ENCODE measurements around the gene MLLT10.

MLLT10 gene

GRCh38 chr10:21501731-21502347 lies 32.2 kb upstream of the MLLT10 start:
- no peak overlapping the region for H3K4me3 ChIP-seq (ENCODE audit: low read depth in 1 of 2, low read length in 2 of 2)
- H3K9ac ChIP-seq (ENCODE audit: low read depth in 1 of 2, low read length in 2 of 2) = no peak overlapping the region
- peaks cover 32 to 52% of the 10 kb centered on the region in 2 donors for H3K27me3 ChIP-seq (ENCODE audit: control insufficient read depth in 1 of 2, insufficient read depth in 2 of 2, low read length in 2 of 2)
- H3K4me1 ChIP-seq (ENCODE audit: control insufficient read depth in 1 of 2, insufficient read depth in 2 of 2, low read length in 2 of 2) = peaks cover 5 to 6% of the 10 kb centered on the region in 2 donors
- H3K36me3 ChIP-seq (ENCODE audit: control insufficient read depth in 1 of 2, insufficient read depth in 2 of 2, low read length in 2 of 2) = no peaks in the 10 kb centered on the region
- H3K9me3 ChIP-seq (ENCODE audit: control insufficient read depth in 1 of 2, low read length in 2 of 2) = no peaks in the 10 kb centered on the region
- no peak overlapping the region for H3K27ac ChIP-seq (ENCODE audit: low read depth, low read length)

DNA sequence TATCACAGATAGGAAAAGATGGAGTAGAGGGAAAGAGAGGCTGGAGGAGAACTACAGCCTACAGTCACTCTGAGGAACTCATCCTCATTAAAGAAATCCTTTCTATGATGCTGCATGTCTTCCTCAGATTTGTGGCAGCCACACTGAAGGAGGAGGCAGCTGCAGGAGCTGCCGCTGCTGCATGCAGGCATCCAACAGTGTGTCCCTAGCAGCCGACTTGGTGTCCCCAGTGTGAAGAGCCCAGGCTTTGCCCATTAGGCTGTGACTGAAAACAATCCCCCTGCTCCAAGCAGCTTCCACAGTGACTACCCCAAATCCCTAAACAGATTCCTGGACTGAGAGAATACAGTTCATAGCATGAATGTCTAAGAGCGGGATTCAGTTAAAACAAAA lies 31.7 kb upstream of the MLLT10 start:
- H3K4me3 ChIP-seq (ENCODE audit: low read depth in 1 of 2, low read length in 2 of 2) = no peak overlapping the region
- H3K27me3 ChIP-seq (ENCODE audit: control insufficient read depth in 1 of 2, insufficient read depth in 2 of 2, low read length in 2 of 2) = peaks cover 35 to 51% of the 10 kb centered on the region in 2 donors
- no peaks in the 10 kb centered on the region for H3K36me3 ChIP-seq (ENCODE audit: control insufficient read depth in 1 of 2, insufficient read depth in 2 of 2, low read length in 2 of 2)
- H3K9ac ChIP-seq (ENCODE audit: low read depth in 1 of 2, low read length in 2 of 2) = no peak overlapping the region
- peaks cover under 1 to 3% of the 10 kb centered on the region in 2 donors for H3K4me1 ChIP-seq (ENCODE audit: control insufficient read depth in 1 of 2, insufficient read depth in 2 of 2, low read length in 2 of 2)
- H3K9me3 ChIP-seq (ENCODE audit: control insufficient read depth in 1 of 2, low read length in 2 of 2) = no peaks in the 10 kb centered on the region
- no peak overlapping the region for H3K27ac ChIP-seq (ENCODE audit: low read depth, low read length)

DNA sequence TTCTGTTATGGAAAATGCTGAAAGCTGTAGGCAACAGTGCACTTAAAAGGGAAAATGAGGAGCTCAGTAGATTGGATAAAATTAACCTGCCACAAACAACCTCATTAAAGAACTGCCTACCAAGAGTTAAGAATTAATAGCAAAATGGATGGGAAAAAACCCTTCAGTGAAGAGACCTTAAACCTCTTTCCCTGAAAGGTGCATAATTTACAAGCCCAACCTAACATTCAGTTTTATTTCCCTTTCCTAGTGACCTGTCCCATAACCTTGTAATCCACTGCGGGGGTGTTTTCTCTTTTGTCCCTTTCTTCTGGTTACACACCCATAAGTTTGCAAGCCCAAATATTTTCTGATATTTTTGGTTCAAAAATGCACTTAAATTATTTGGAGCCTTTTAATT lies 30.5 kb upstream of the MLLT10 start:
- Histone ChIP-seq H3K27ac (ENCODE audit: low read depth, low read length) (no peak overlapping the region), H3K4me1 (ENCODE audit: control insufficient read depth in 1 of 2, insufficient read depth in 2 of 2, low read length in 2 of 2) (no peaks in the 10 kb centered on the region), H3K9ac (ENCODE audit: low read depth in 1 of 2, low read length in 2 of 2) (no peak overlapping the region), H3K9me3 (ENCODE audit: control insufficient read depth in 1 of 2, low read length in 2 of 2) (no peaks in the 10 kb centered on the region), H3K36me3 (ENCODE audit: control insufficient read depth in 1 of 2, insufficient read depth in 2 of 2, low read length in 2 of 2) (no peaks in the 10 kb centered on the region), H3K4me3 (ENCODE audit: low read depth in 1 of 2, low read length in 2 of 2) (no peak overlapping the region), H3K27me3 (ENCODE audit: control insufficient read depth in 1 of 2, insufficient read depth in 2 of 2, low read length in 2 of 2) (peaks cover 26 to 39% of the 10 kb centered on the region in 2 donors)

- H3K9me3 ChIP-seq (ENCODE audit: control insufficient read depth in 1 of 2, low read length in 2 of 2) = no peaks in the 10 kb centered on the region
- no peak overlapping the region for H3K9ac ChIP-seq (ENCODE audit: low read depth in 1 of 2, low read length in 2 of 2)
- H3K4me3 ChIP-seq (ENCODE audit: low read depth in 1 of 2, low read length in 2 of 2) = no peak overlapping the region
- H3K27ac ChIP-seq (ENCODE audit: low read depth, low read length) = no peak overlapping the region
- no peaks in the 10 kb centered on the region for H3K36me3 ChIP-seq (ENCODE audit: control insufficient read depth in 1 of 2, insufficient read depth in 2 of 2, low read length in 2 of 2)
- H3K27me3 ChIP-seq (ENCODE audit: control insufficient read depth in 1 of 2, insufficient read depth in 2 of 2, low read length in 2 of 2) = peaks cover 10 to 22% of the 10 kb centered on the region in 2 donors
- H3K4me1 ChIP-seq (ENCODE audit: control insufficient read depth in 1 of 2, insufficient read depth in 2 of 2, low read length in 2 of 2) = no peaks in the 10 kb centered on the region
Observed at GRCh38 chr10:21505711-21506278, 28.2 kb upstream of the MLLT10 start.

- Histone ChIP-seq H3K9me3 (ENCODE audit: control insufficient read depth in 1 of 2, low read length in 2 of 2) (no peaks in the 10 kb centered on the region), H3K27me3 (ENCODE audit: control insufficient read depth in 1 of 2, insufficient read depth in 2 of 2, low read length in 2 of 2) (peaks cover 9 to 20% of the 10 kb centered on the region in 2 donors), H3K9ac (ENCODE audit: low read depth in 1 of 2, low read length in 2 of 2) (no peak overlapping the region), H3K4me3 (ENCODE audit: low read depth in 1 of 2, low read length in 2 of 2) (no peak overlapping the region), H3K4me1 (ENCODE audit: control insufficient read depth in 1 of 2, insufficient read depth in 2 of 2, low read length in 2 of 2) (no peaks in the 10 kb centered on the region), H3K36me3 (ENCODE audit: control insufficient read depth in 1 of 2, insufficient read depth in 2 of 2, low read length in 2 of 2) (no peaks in the 10 kb centered on the region), H3K27ac (ENCODE audit: low read depth, low read length) (no peak overlapping the region)
Observed at GRCh38 chr10:21506351-21506750, 27.7 kb upstream of the MLLT10 start.

GRCh38 chr10:21507150-21507549 lies 26.9 kb upstream of the MLLT10 start:
- Histone ChIP-seq H3K4me3 (ENCODE audit: low read depth in 1 of 2, low read length in 2 of 2) (no peak overlapping the region), H3K4me1 (ENCODE audit: control insufficient read depth in 1 of 2, insufficient read depth in 2 of 2, low read length in 2 of 2) (peaks cover 0 to 4% of the 10 kb centered on the region in 2 donors)

GRCh38 chr10:21508706-21509331 lies 25.2 kb upstream of the MLLT10 start:
- peaks cover 0 to 12% of the 10 kb centered on the region in 2 donors for H3K4me1 ChIP-seq (ENCODE audit: control insufficient read depth in 1 of 2, insufficient read depth in 2 of 2, low read length in 2 of 2)
- H3K4me3 ChIP-seq (ENCODE audit: low read depth in 1 of 2, low read length in 2 of 2) = no peak overlapping the region
- no peaks in the 10 kb centered on the region for H3K9me3 ChIP-seq (ENCODE audit: control insufficient read depth in 1 of 2, low read length in 2 of 2)
- peaks cover 16 to 27% of the 10 kb centered on the region in 2 donors for H3K27me3 ChIP-seq (ENCODE audit: control insufficient read depth in 1 of 2, insufficient read depth in 2 of 2, low read length in 2 of 2)
- no peak overlapping the region for H3K9ac ChIP-seq (ENCODE audit: low read depth in 1 of 2, low read length in 2 of 2)
- H3K27ac ChIP-seq (ENCODE audit: low read depth, low read length) = no peak overlapping the region
- no peaks in the 10 kb centered on the region for H3K36me3 ChIP-seq (ENCODE audit: control insufficient read depth in 1 of 2, insufficient read depth in 2 of 2, low read length in 2 of 2)

More at GRCh38 chr10:21507150-21507549, 26.9 kb upstream of the MLLT10 start:
- peaks cover 9 to 19% of the 10 kb centered on the region in 2 donors for H3K27me3 ChIP-seq (ENCODE audit: control insufficient read depth in 1 of 2, insufficient read depth in 2 of 2, low read length in 2 of 2)
- no peaks in the 10 kb centered on the region for H3K9me3 ChIP-seq (ENCODE audit: control insufficient read depth in 1 of 2, low read length in 2 of 2)
- H3K9ac ChIP-seq (ENCODE audit: low read depth in 1 of 2, low read length in 2 of 2) = no peak overlapping the region
- no peak overlapping the region for H3K27ac ChIP-seq (ENCODE audit: low read depth, low read length)
- H3K36me3 ChIP-seq (ENCODE audit: control insufficient read depth in 1 of 2, insufficient read depth in 2 of 2, low read length in 2 of 2) = no peaks in the 10 kb centered on the region

DNA sequence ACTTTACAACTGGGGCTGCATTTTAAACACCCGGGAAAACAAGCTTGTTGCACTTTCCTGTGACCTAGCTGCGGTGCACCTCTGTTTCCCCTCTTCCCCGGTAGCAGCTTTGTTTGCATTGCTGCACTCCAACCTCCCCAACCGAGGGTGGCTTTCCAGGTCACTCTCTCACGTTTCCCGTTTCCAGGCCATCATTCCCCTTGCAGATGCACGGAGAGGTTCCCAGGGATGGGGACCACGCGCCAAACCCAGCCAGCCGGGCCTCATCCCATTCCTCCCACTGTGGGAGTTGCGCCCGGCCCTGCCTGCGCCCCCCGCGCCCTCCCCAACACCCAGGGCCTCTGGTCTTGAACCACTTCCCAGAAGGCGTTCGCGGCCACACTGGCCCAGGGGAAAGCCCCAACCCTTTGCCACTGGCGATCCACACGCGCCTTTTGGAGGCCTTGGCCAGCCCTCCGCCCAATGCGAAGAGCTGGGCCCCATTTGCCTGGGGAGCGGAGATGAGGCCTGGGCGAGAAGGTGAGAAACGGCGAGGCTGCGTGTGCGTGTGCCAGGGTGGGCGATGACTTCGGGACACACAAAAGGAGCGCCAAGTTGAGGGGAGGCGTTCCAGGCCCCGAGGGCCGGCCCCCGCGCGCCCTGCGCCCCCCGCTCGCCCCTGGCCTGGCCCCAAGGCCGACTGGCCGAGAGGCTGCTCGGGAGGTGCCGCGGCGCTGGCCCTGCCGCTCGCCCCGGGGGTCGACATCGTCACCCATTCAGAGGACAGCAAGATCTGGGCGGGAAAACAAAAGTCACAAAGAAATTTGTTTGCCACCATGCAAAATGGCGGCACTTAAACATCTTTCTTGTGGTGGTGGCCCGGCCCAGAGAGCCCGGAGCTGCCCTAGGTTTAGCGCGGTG lies 24.4 kb upstream of the MLLT10 start:
- Histone ChIP-seq H3K36me3 (ENCODE audit: control insufficient read depth in 1 of 2, insufficient read depth in 2 of 2, low read length in 2 of 2) (no peaks in the 10 kb centered on the region), H3K27me3 (ENCODE audit: control insufficient read depth in 1 of 2, insufficient read depth in 2 of 2, low read length in 2 of 2) (peaks cover 17 to 29% of the 10 kb centered on the region in 2 donors), H3K4me1 (ENCODE audit: control insufficient read depth in 1 of 2, insufficient read depth in 2 of 2, low read length in 2 of 2) (peaks cover 0 to 12% of the 10 kb centered on the region in 2 donors), H3K9ac (ENCODE audit: low read depth in 1 of 2, low read length in 2 of 2) (no peak overlapping the region), H3K4me3 (ENCODE audit: low read depth in 1 of 2, low read length in 2 of 2) (no peak overlapping the region), H3K27ac (ENCODE audit: low read depth, low read length) (no peak overlapping the region), H3K9me3 (ENCODE audit: control insufficient read depth in 1 of 2, low read length in 2 of 2) (no peaks in the 10 kb centered on the region)

GRCh38 chr10:21510241-21511094 lies 23.6 kb upstream of the MLLT10 start:
- H3K27me3 ChIP-seq (ENCODE audit: control insufficient read depth in 1 of 2, insufficient read depth in 2 of 2, low read length in 2 of 2) = peaks cover 23 to 38% of the 10 kb centered on the region in 2 donors
- no peak overlapping the region for H3K9ac ChIP-seq (ENCODE audit: low read depth in 1 of 2, low read length in 2 of 2)

More at GRCh38 chr10:21510241-21511094, 23.6 kb upstream of the MLLT10 start:
- no peak overlapping the region for H3K27ac ChIP-seq (ENCODE audit: low read depth, low read length)
- peaks cover 0 to 12% of the 10 kb centered on the region in 2 donors for H3K4me1 ChIP-seq (ENCODE audit: control insufficient read depth in 1 of 2, insufficient read depth in 2 of 2, low read length in 2 of 2)
- no peaks in the 10 kb centered on the region for H3K9me3 ChIP-seq (ENCODE audit: control insufficient read depth in 1 of 2, low read length in 2 of 2)
- H3K36me3 ChIP-seq (ENCODE audit: control insufficient read depth in 1 of 2, insufficient read depth in 2 of 2, low read length in 2 of 2) = no peaks in the 10 kb centered on the region
- no peak overlapping the region for H3K4me3 ChIP-seq (ENCODE audit: low read depth in 1 of 2, low read length in 2 of 2)
